ENCODE results near the gene PKMYT1.

Gene PKMYT1

DNA sequence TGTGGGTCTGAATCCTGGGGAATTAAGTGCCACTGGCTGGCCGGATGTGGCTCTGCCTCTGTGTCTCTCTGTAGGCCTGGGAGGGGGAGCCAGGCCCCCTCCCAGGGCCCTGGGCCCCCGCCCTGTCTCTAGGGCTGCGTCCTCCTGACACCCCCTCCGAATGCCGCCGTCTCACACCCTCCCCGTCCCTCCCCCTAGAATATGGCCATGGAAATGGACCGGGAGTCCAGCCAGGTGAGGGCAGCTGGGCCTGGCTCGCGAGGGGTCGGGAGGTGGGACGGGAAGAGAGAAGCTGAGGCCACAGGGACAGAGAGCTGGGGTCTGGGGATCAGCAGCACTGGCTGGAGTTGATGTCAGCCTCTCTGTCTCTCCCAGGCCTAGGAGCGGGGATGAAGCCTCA, 16.1 kb upstream of the PKMYT1 start:
- DNase-seq (ENCODE audit: low spot score) = no peak

DNA sequence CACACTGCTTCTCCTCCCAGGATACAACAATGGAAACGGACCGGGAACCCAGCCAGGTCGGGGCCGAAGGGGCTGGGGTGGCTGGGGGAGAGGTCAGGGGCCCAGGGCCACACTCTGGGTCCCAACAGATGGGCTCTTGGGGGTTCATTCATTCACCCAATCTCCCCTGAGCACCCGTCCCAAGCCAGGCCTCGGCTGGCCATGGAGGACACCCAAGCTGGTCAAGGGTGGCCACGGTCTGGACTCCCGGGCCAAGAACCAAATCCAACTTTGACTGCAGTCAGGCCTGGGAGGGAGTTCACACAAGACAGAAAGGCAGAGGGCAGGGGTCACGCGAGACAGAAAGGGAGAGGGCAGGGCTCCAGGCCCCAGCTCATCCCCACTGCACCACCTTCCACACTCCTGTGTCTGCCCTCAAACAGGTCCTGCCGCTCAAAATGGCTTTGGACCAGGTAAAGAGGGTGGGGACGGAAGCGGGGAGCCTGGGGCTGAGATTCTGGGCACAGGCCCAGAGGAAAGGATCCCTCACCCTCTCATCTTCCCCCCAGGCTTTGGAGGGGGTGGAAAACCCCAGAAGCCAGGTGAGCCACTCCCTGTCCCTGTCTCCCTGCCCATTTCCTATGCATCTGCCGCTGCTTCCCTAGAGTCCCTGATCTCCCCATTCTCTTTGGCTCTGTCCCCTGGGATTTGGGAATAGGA, 12.3 kb upstream of the PKMYT1 start:
- no peak for DNase-seq (ENCODE audit: low spot score)

DNA sequence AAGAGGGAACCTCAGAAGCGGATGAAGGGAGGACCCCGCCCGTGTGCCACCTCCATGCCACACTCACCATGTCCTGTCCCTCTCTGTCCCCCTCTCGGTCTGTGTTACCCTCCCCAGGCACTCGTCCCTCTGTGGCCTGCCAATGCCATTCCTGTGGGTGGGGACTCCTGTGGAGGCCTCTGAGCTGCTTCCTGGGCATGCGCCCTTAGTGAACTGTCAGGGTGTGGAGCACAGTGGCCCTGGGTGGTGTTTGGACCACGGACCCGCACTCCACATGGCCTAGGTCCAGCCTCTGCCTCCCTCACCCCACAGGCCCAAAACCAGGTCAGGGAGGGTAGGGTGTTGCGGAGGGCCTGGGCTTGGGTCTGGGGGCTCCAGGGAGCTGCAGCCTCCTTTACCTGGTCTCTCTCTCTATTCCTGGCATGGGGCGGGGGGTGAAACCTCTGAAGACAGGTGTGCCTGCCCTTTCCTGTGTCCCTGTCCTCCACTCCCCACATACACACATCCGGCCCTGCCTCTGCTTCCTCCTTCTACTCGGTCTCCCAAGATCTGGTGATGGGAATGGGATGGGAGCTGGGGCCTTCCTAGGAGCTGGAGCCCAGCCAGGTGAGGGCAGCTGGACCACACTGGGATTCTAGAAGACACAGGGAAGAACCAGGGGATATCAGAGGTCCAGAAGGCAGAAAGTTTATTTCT, 11.5 kb upstream of the PKMYT1 start:
- no peak for DNase-seq (ENCODE audit: low spot score)

- no peak for DNase-seq (ENCODE audit: low spot score)
Measured at GRCh38 chr16:2990891-2991290, 10.6 kb upstream of the PKMYT1 start.

- DNase-seq (ENCODE audit: low spot score) = no peak
Measured at GRCh38 chr16:2988590-2989099, 8.4 kb upstream of the PKMYT1 start.

- DNase-seq (ENCODE audit: low spot score) = no peak
Measured at GRCh38 chr16:2987833-2988232, 7.6 kb upstream of the PKMYT1 start.

GRCh38 chr16:2987286-2987685, 7.0 kb upstream of the PKMYT1 start:
- no peak for DNase-seq (ENCODE audit: low spot score)

DNA sequence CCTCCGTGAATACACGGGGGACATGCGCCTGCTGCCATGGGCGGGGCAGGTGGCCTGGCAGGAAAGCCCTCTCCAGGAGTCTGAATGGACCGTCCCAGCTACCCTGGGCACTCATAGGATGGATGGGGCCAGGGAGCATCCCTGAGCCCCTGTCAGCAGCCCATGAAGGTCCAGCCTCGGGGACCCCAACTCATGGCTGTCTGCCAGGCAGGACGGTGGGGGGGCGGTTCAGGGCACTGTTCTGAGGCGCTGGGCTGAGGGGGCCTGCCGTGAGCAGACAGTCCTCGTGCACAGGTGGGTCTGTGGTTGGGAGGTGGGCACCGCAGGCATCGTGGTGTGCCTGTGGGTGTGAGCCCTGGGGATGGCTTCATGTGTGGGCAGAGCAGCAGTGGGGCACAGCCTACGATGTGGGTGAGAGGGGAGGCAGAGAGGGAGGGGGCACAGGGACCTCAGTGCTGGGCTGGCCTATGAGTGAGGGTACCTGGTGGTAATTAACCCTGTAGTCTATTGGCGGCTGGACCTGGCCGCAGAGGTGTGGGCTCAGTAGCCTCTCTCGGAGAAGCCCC, 6.5 kb upstream of the PKMYT1 start:
- DNase-seq (ENCODE audit: low spot score) = no peak

DNA sequence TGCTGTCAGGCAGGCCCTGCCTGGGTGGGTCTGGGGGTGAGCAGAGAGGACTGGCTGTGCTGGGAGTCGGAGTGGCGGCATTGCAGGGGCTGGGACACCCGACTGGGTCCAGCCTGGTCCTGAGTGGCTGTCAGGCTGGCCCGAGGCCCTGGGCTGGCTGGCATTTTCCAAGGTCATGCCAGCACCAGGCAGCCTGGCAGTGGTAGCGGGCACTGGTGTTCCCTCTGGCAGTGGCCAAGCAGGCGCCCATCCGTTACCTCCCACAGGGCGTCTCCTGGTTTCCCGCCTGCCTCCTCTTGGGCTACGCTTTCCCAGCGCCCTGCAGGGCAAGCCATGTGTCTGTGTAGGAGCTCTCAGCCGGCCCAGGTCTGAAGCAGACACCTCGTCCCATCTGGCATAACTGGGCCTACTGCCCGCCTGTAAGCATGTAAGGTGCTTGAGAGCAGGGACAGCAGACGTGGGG, 5.7 kb upstream of the PKMYT1 start:
- no peak for DNase-seq (ENCODE audit: low spot score)

DNA sequence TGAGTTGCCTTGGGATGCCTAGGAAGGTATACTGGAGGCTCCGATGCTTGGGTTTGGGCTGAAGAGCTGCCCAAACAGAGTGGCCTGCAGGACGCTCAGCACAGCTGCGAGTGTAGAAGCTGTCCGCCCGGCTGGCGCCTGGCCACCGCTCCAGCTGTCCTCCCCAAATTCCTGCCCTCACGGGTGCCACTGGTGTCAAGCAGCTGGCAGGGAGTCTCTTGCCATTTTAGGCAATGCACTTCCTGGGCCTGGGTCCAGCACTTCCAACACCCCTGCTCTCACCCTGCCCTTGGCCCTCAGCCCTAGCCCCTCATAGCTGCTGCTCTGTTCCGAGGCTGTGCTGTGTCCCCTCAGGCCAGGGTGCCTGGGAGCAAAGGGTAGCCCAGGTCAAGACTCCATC, 5.2 kb upstream of the PKMYT1 start:
- DNase-seq (ENCODE audit: low spot score) = no peak

DNA sequence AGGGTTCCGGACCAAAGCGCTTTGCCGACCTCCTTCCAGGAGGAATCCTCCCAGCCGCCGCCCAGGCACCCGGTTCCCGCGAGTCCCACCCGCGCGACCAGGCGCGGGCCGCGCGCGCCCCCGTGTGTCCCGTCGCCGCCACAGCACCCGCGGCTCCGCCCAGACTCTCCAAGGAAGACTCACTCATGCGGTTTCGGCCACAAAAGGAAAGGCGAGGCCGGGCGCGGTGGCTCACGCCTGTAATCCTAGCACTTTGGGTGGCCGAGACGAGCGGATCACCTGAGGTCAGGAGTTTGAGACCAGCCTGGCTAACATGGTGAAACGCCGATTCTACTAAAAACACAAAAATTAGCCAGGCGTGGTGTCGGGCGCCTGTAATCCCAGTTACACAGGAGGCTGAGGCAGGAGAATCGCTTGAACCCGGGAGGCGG, 3.5 kb upstream of the PKMYT1 start:
- peak; percentile 77 for DNase-seq (ENCODE audit: low spot score)

- no peak for DNase-seq (ENCODE audit: low spot score)
Measured at GRCh38 chr16:2982402-2982801, 2.2 kb upstream of the PKMYT1 start.

- no peak for DNase-seq (ENCODE audit: low spot score)
Measured at GRCh38 chr16:2981899-2982250, 1.6 kb upstream of the PKMYT1 start.

DNA sequence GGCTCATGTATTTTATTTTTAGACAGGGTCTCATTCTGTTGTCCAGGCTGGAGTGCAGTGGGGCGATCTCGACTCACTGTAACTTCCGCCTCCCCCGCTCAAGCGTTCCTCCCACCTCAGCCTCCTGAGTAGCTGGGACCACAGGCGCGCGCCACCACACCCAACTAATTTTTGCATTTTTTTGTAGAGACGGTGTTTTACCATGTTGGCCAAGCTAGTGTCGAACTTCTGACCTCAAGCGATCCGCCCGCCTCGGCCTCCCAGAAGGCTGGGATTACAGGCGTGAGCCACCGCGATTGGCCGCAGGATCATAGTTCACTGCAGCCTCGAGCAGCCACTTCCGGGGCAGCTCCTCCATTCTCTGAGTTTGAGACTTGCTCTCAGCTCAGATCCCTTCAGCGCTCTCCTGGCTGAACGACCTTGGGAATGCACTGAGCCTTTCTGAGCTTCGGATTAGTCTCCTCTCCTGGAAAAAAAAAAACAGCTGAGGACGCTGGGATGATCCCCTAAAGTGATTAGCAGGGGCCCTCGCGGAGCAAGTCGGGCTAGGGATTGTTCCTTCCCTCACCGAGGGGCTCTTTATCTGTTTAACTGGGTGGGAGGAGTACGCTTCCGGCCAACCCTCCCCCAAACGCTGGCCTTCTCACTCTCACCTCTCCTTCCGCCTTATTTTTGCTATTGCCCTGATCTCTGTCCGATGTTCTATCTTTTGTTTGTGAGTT, 1.1 kb upstream of the PKMYT1 start:
- no peak for DNase-seq (ENCODE audit: low spot score)

DNA sequence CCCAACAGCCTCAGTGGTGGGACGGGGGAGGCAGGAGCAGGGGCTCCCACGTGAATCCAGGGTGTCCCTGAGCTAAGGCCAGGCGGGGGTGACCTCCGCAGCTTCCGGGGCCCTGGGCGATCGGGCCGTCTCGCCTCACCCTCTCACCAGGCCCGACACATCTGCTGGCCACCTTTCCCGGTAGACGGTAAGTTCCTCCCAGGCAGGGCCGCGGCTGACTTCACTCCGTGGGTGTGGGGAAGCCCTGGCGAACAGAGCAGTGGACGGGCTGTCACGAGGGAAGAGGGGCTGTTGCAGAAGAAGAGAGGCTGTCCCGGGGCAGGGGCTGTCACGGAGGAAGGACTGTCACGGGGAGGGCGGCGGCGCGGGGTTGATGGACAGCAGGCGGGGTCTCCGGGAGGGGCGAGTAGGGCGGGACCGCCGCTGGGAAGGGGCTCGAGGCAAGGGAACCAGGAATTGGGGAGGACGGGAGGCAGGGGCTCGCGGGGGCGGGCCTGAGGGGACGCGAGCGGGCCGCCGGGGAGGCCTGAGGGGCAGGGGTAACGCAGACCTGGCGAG, 498 bp downstream of the PKMYT1 start:
- DNase-seq (ENCODE audit: low spot score) = no peak

GRCh38 chr16:2977440-2977839, 2.8 kb downstream of the PKMYT1 start:
- peak; percentile 42 for DNase-seq (ENCODE audit: low spot score)

DNA sequence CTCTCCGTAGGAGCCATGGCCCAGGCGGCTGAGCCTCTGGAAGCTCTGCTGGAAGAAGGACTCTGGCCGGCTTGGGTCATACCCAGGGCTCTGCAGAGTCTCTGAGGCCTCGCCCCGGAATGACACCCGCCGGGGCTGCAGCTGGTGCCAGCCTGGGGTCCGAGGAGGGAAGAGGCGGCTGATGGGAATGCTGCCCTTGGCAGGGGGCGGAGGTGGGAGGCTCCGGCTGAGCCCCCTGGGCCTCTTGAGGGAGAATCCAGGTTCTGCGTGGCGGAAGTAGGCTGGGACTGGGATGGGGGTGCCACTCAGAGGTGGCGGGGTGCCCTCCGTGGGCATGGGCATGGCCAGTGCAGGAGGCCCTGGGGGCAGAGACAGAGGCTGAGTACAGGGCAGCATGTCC, 3.6 kb downstream of the PKMYT1 start:
- no peak for DNase-seq (ENCODE audit: low spot score)

DNA sequence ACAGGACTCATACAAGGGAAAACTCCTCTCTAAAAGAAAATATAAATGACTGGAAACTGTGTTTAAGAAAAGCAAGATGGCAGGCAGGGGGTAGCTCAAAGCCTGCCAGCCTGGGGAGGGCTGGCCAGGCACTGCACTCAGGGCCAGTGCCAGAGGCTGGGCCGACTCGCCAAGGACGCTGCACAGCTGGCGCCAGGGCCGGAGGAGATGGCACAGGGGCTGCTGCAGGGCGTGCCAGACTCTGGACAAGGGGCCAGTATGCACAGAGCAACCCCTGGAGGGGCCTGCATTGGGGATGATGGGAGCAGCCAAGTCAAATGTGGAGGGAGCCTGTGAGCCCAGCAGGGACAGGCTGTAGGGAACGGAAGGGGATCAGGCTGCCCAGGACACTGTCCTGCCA, 4.0 kb downstream of the PKMYT1 start:
- DNase-seq (ENCODE audit: low spot score) = peak; percentile 45

DNA sequence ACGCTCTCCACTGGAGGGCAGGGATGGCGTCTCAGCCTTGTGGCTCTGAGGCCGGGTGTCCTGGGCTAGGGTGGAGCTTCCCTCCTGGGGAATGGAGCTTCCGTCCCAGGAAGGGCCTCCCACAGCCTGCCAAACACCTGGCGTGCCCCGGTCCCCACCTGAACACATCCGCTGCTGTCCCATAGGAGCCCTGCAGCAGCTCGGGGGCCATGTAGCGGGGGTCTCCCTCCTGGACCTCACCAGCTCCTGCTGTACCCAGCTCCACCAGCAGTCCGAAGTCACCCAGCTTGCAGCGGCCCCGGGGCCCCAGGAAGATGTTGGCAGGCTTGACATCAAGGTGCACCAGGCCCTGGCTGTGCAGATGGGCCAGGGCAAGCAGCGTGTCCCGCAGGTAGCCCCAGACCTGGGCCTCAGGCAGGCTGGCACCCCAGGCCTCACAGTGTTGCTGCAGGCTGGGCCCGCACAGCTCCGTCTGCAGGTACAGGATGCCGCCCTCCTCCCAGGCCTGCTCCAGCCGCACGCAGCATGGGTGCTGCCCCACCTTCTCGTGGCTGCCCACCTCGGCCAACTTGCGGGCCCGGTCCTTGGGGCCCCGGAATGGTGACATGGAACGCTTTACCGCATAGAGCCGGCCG, 5.0 kb downstream of the PKMYT1 start:
- DNase-seq (ENCODE audit: low spot score) = no peak

- no peak for DNase-seq (ENCODE audit: low spot score)
Measured at GRCh38 chr16:2974319-2975056, 5.8 kb downstream of the PKMYT1 start.
